HepG2 (cell line): ENCODE data around the gene GNL1. TPM values are rescaled to one million over a fixed set of nuclear protein-coding genes. Genes with fewer than 3 reads are reported as not detected.

Source experiments
- ATAC-seq: fragments of 200-7000 bp; cut with Tn5 transposase; 3 replicates; pipeline ENCODE4 v1.9.1; 2020; ENCODE audit warnings: mild to moderate bottlenecking, moderate library complexity
- BruUV-seq: library from RNA; stranded (reverse); fragments of 400-500 nt; replicated peaks from 2 replicates; lab custom pipeline; 2021; lab: Mats Ljungman, UMichigan
- CTCF ChIA-PET: fragments of 300-600 bp; formaldehyde crosslinking; extraction: SDS; loops from one replicate; lab custom pipeline; 2021; ENCODE audit warnings: low total read pairs, inconsistent platforms, low intra/inter-chr PET ratio; lab: Yijun Ruan, JAX
- POLR2A ChIA-PET: fragments of 350-600 bp; sonication (Branson Sonifier 250); formaldehyde crosslinking; loops from one replicate; lab custom pipeline; 2020; ENCODE audit warnings: antibody characterized with exemption, inconsistent platforms; lab: Yijun Ruan, JAX
- DNase-seq: peaks from one replicate; pipeline ENCODE4 v3.0.0-alpha.2; 2015; ENCODE audit warnings: low spot score
- FAIRE-seq: peaks from 3 replicates; lab custom pipeline; 2011; peaks lifted over from hg19 to GRCh38; lab: Jason Lieb, UNC
- H2AFZ ChIP-seq: one replicate; pipeline ENCODE4 v1.6.1; 2011; ENCODE audit warnings: low read length, inconsistent platforms
- H3K27ac ChIP-seq: fragments of 300-600 bp; 3 replicates; pipeline ENCODE4 v1.8.0; 2011; ENCODE audit warnings: mixed run types, mild to moderate bottlenecking, mixed read lengths, low read length, inconsistent platforms; ENCODE audit not compliant: insufficient read depth; ENCODE audit errors: extremely low read length
- H3K27me3 ChIP-seq, 2 experiments: fragments of 200-600 bp in 1 of 2; 2 replicates in 1 of 2; 3 replicates in 1 of 2; pipeline versions ENCODE4 v1.6.0 to v1.8.0; 2011; ENCODE audit warnings: low read length in 2 of 2, mild to moderate bottlenecking in 2 of 2, moderate library complexity in 2 of 2, inconsistent platforms in 1 of 2; ENCODE audit not compliant: insufficient read depth in 2 of 2, control insufficient read depth in 1 of 2
- H3K36me3 ChIP-seq, 2 experiments: fragments of 200-600 bp in 1 of 2; replicated peaks in 1 of 2; 2 replicates in 1 of 2; 3 replicates in 1 of 2; pipeline versions ENCODE4 v1.5.1 to v1.8.0; 2011; ENCODE audit warnings: low read length in 2 of 2, inconsistent platforms in 1 of 2; ENCODE audit not compliant: insufficient read depth in 2 of 2, control insufficient read depth in 1 of 2
- H3K4me1 ChIP-seq: 2 replicates; pipeline ENCODE4 v1.5.1; 2012; ENCODE audit warnings: low read length, inconsistent platforms; ENCODE audit not compliant: insufficient read depth
- H3K4me2 ChIP-seq: 2 replicates; pipeline ENCODE4 v1.6.0; 2011; ENCODE audit warnings: low read depth, low read length, inconsistent platforms
- H3K4me3 ChIP-seq, 3 experiments: fragments of 200-600 bp in 1 of 3; sonication (generic), shearing (Covaris generic) in 1 of 3; replicated peaks in 1 of 3; 2 replicates each; pipeline ENCODE4 v1.5.1; 2011 to 2016; ENCODE audit warnings: low read length in 3 of 3, inconsistent platforms in 2 of 3, low read depth in 2 of 3, mild to moderate bottlenecking in 2 of 3, control low read depth in 1 of 3, mixed read lengths in 1 of 3; ENCODE audit not compliant: insufficient read depth in 1 of 3
- H3K79me2 ChIP-seq: one replicate; pipeline ENCODE4 v1.6.1; 2011; ENCODE audit warnings: low read length, inconsistent platforms; ENCODE audit not compliant: insufficient read depth
- H3K9ac ChIP-seq: 2 replicates; pipeline ENCODE4 v1.6.0; 2011; ENCODE audit warnings: mild to moderate bottlenecking, low read depth, low read length, inconsistent platforms; ENCODE audit not compliant: insufficient read depth
- H3K9me3 ChIP-seq: 2 replicates; pipeline ENCODE4 v1.5.1; 2012; ENCODE audit warnings: mild to moderate bottlenecking, low read length
- H4K20me1 ChIP-seq: 2 replicates; pipeline ENCODE4 v1.6.0; 2011; ENCODE audit warnings: inconsistent platforms, mild to moderate bottlenecking, low read length, moderate library complexity; ENCODE audit not compliant: insufficient read depth
- CHD4 ChIP-seq: fragments of 200-600 bp; sonication (generic); IDR thresholded peaks from 2 replicates; pipeline ENCODE4 v1.7.0; 2017; ENCODE audit warnings: mild to moderate bottlenecking, low read length, borderline replicate concordance
- HDAC1 ChIP-seq: sonication (generic); formaldehyde crosslinking; IDR thresholded peaks from 2 replicates; pipeline ENCODE4 v1.5.1; 2020; ENCODE audit warnings: mild to moderate bottlenecking, missing genetic modification reagents
- IRX3 ChIP-seq: sonication (generic); formaldehyde crosslinking; IDR thresholded peaks from 2 replicates; pipeline ENCODE4 v1.8.1; 2023; ENCODE audit warnings: mild to moderate bottlenecking, low read depth, missing genetic modification reagents, borderline replicate concordance
- LCORL ChIP-seq, 2 experiments: fragments of 450-650 bp in 1 of 2; sonication (generic) in 1 of 2; formaldehyde crosslinking in 1 of 2; IDR thresholded peaks; 2 replicates each; pipeline versions ENCODE4 v1.5.0 to v1.6.1; 2017 to 2020; ENCODE audit warnings: antibody characterized with exemption in 1 of 2, missing genetic modification reagents in 1 of 2
- NCOR1 ChIP-seq: fragments of 200-600 bp; sonication (generic); IDR thresholded peaks from 2 replicates; pipeline ENCODE4 v1.7.0; 2017; ENCODE audit warnings: antibody characterized with exemption, low read length, borderline replicate concordance
- PCBP2 ChIP-seq: fragments of 200-400 bp; formaldehyde crosslinking; optimal IDR thresholded peaks from 2 replicates; pipeline ENCODE3; 2018; ENCODE audit warnings: low read length, low read depth; ENCODE audit not compliant: poor library complexity, severe bottlenecking
- SMAD9 ChIP-seq: sonication (generic); formaldehyde crosslinking; IDR thresholded peaks from 2 replicates; pipeline ENCODE4 v1.5.1; 2020; ENCODE audit warnings: mild to moderate bottlenecking, missing genetic modification reagents
- ZNF230 ChIP-seq: sonication (generic); formaldehyde crosslinking; IDR thresholded peaks from 2 replicates; pipeline ENCODE4 v1.4.0; 2020; ENCODE audit warnings: mild to moderate bottlenecking, missing genetic modification reagents
- ZNF251 ChIP-seq: sonication (generic); formaldehyde crosslinking; IDR thresholded peaks from 2 replicates; pipeline ENCODE4 v1.9.0; 2021; ENCODE audit warnings: mild to moderate bottlenecking, missing genetic modification reagents
- ZNF354B ChIP-seq: sonication (generic); formaldehyde crosslinking; IDR thresholded peaks from 2 replicates; pipeline ENCODE4 v1.8.0; 2022; ENCODE audit warnings: mild to moderate bottlenecking, missing genetic modification reagents
- ZNF431 ChIP-seq: sonication (generic); formaldehyde crosslinking; IDR thresholded peaks from 2 replicates; pipeline ENCODE4 v1.9.0; 2022; ENCODE audit warnings: missing genetic modification reagents, low read depth, mild to moderate bottlenecking, borderline replicate concordance
- ZNF776 ChIP-seq: sonication (generic); formaldehyde crosslinking; IDR thresholded peaks from 2 replicates; pipeline ENCODE4 v1.4.0; 2020; ENCODE audit warnings: mild to moderate bottlenecking, missing genetic modification reagents
- ZNF780A ChIP-seq: sonication (generic); formaldehyde crosslinking; IDR thresholded peaks from 2 replicates; pipeline ENCODE4 v1.8.0; 2022; ENCODE audit warnings: mild to moderate bottlenecking, missing genetic modification reagents, moderate library complexity
- WGBS: methylation state at CpG from one replicate; pipeline ENCODE4 v1.1.6; 2017; ENCODE audit warnings: low lambda C conversion rate; 5-methylcytosine and 5-hydroxymethylcytosine counted together
- in situ Hi-C: cut with HindIII; loops from 2 replicates; pipeline ENCODE4 v1.10.0; 2017; ENCODE audit warnings: low pct_unique_long_range_greater_than_20kb; ENCODE audit not compliant: extremely low pct_ligation_motif_present
- intact Hi-C: fragments of 100-400 bp; cut with micrococcal nuclease; formaldehyde crosslinking; loops from one replicate; pipeline ENCODE4 v1.10.0; 2022; ENCODE audit not compliant: unreplicated experiment
- polyA plus RNA-seq, 8 experiments: library from polyadenylated mRNA; depleted of rRNA in 3 of 8; stranded (reverse) in 7 of 8; unstranded in 1 of 8; fragments of >200 nt; fragmentation: Illumina TruSeq in 4 of 8; extraction: Trizol in 4 of 8; gene quantifications; 2 replicates each; pipeline versions ENCODE4 v1.2.1 to v1.2.3, GENCODE V29; 2011 to 2016; ENCODE audit warnings: low read depth in 4 of 8, missing spikeins in 1 of 8, mixed read lengths in 1 of 8; ENCODE audit not compliant: insufficient read depth in 1 of 8
- total RNA-seq, 5 experiments: library from RNA; depleted of rRNA; stranded (reverse); fragments of >200 nt; fragmentation: Illumina TruSeq; extraction: Trizol; gene quantifications; 2 replicates each; pipeline ENCODE4 v1.2.3, GENCODE V29; 2016; ENCODE audit warnings: low read depth in 1 of 5
- TF ChIP-seq, protein P1 (sequence below), 2 experiments: sonication (generic) in 1 of 2; formaldehyde crosslinking in 1 of 2; IDR thresholded peaks; 2 replicates each; pipeline versions ENCODE4 v1.5.1 to v1.6.1; 2011 to 2020; ENCODE audit warnings: borderline replicate concordance in 1 of 2, low read depth in 1 of 2, low read length in 1 of 2, mild to moderate bottlenecking in 1 of 2, missing genetic modification reagents in 1 of 2, moderate library complexity in 1 of 2
- TF ChIP-seq, protein P2 (sequence below): sonication (generic); formaldehyde crosslinking; IDR thresholded peaks from 2 replicates; pipeline ENCODE4 v1.4.0; 2020; ENCODE audit warnings: mild to moderate bottlenecking, missing genetic modification reagents
- TF ChIP-seq, protein P3 (sequence below): sonication (generic); formaldehyde crosslinking; IDR thresholded peaks from 2 replicates; pipeline ENCODE4 v1.5.0; 2020; ENCODE audit warnings: mild to moderate bottlenecking, missing genetic modification reagents

Gene GNL1
- total and polyA plus RNA-seq, 2 of the 13 experiments (the other 11 are each of a cell fraction or from before 2014, with no cell fraction given), result 35.0 to 55.6 TPM

DNA sequence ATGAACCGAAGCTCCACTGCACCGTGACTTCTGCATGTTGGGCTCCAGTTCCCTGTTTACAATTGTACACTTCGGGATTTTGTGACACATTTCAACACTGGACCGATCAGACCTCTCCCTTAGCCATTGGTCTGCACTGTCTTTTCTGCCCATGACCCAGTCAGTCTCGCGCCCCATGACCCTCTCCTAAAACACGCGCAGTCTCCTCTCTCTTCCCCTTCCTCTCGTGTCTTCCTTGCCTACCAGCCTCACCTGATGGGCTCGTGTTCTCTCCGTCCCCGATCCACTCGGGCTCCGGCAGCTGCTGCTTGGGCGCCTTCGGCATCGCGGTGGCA, 14.4 kb upstream of the GNL1 start:
- Histone ChIP-seq H3K79me2 (peaks cover 44% of the 10 kb centered on the region), H3K27me3 (no peaks in the 10 kb centered on the region; a peak in 1 of 5 replicates), H3K4me1 (peaks cover 56% of the 10 kb centered on the region), H4K20me1 (peaks cover 23% of the 10 kb centered on the region), H3K27ac (peak overlapping the region; percentile 80), H3K9me3 (no peaks in the 10 kb centered on the region), H3K9ac (peak overlapping the region; percentile 88), H3K36me3 (peaks cover 0 to 3% of the 10 kb centered on the region in 2 experiments; a peak in 1 of 5 replicates), H3K4me3 (peak overlapping the region; percentile 67 to 88 (median 70)), H3K4me2 (peak overlapping the region; percentile 99), H2AFZ (peak overlapping the region; percentile 60)
- WGBS, result 2% methylated on average over 18 of the region's 18 CpGs
- POLR2A ChIA-PET, result interaction anchor here (0.7 to 2.6 kb wide), 24 partner anchors 8 to 833 kb away, joined by 3 to 74 read pairs (median 4); partner anchors contain the start of genes DHX16, GNL1, GTF2H4 and MRPS18B
- TSS peak; percentile 89 for BruUV-seq
- intact Hi-C loops (loop anchor here (1.0 kb wide), 2 partner anchors 13 to 103 kb away; partner anchors contain the start of genes DHX16 and PRR3), in situ Hi-C loops (no loop called here)
- FAIRE-seq, result no peak
- DNase-seq, result no peak
- ATAC-seq, result peak; percentile 12
- CTCF ChIA-PET, result no interaction called here
- TF ChIP-seq, protein P1, sequence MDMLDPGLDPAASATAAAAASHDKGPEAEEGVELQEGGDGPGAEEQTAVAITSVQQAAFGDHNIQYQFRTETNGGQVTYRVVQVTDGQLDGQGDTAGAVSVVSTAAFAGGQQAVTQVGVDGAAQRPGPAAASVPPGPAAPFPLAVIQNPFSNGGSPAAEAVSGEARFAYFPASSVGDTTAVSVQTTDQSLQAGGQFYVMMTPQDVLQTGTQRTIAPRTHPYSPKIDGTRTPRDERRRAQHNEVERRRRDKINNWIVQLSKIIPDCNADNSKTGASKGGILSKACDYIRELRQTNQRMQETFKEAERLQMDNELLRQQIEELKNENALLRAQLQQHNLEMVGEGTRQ (IDR thresholded peaks at IDR 0.05; ENCODE audit: low read depth, low read length), result no peak
- TF ChIP-seq, protein P1 (CRISPR knock-in tag; IDR thresholded peaks at IDR 0.05; ENCODE audit: borderline replicate concordance), result peak; percentile 10; the same call in 1 of the 2 replicates
- TF ChIP-seq ZNF431 (CRISPR knock-in tag) (peak; percentile 5; the same call in 1 of the 2 replicates), ZNF230 (CRISPR knock-in tag) (no peak), ZNF780A (0 out of 2 replicates have a peak, but pooled peaks have one; percentile 88), ZNF251 (CRISPR knock-in tag) (peak; percentile 8; the same call in 1 of the 2 replicates), PCBP2 (no peak), SMAD9 (CRISPR knock-in tag) (0 out of 2 replicates have a peak, but pooled peaks have one; percentile 58), IRX3 (CRISPR knock-in tag) (peak; percentile 18; the same call in 1 of the 2 replicates), HDAC1 (CRISPR knock-in tag) (no peak), NCOR1 (0 out of 2 replicates have a peak, but pooled peaks have one; percentile 9), ZNF354B (CRISPR knock-in tag) (0 out of 2 replicates have a peak, but pooled peaks have one; percentile 83), ZNF776 (CRISPR knock-in tag) (0 out of 2 replicates have a peak, but pooled peaks have one; percentile 11), LCORL (IDR thresholded peaks at IDR 0.05) (no peak), LCORL (CRISPR knock-in tag; IDR thresholded peaks at IDR 0.05) (0 out of 2 replicates have a peak, but pooled peaks have one; percentile 1), CHD4 (peak; percentile 52; the same call in 1 of the 2 replicates)
- TF ChIP-seq, protein P2, sequence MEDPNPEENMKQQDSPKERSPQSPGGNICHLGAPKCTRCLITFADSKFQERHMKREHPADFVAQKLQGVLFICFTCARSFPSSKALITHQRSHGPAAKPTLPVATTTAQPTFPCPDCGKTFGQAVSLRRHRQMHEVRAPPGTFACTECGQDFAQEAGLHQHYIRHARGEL, result 0 out of 2 replicates have a peak, but pooled peaks have one; percentile 14
- TF ChIP-seq, protein P3, sequence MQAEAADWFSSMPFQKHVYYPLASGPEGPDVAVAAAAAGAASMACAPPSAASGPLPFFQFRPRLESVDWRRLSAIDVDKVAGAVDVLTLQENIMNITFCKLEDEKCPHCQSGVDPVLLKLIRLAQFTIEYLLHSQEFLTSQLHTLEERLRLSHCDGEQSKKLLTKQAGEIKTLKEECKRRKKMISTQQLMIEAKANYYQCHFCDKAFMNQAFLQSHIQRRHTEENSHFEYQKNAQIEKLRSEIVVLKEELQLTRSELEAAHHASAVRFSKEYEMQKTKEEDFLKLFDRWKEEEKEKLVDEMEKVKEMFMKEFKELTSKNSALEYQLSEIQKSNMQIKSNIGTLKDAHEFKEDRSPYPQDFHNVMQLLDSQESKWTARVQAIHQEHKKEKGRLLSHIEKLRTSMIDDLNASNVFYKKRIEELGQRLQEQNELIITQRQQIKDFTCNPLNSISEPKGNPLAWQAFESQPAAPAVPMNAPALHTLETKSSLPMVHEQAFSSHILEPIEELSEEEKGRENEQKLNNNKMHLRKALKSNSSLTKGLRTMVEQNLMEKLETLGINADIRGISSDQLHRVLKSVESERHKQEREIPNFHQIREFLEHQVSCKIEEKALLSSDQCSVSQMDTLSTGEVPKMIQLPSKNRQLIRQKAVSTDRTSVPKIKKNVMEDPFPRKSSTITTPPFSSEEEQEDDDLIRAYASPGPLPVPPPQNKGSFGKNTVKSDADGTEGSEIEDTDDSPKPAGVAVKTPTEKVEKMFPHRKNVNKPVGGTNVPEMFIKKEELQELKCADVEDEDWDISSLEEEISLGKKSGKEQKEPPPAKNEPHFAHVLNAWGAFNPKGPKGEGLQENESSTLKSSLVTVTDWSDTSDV (CRISPR knock-in tag), result peak; percentile 18; the same call in 1 of the 2 replicates
